Measurements from ENCODE around the gene RFX1. TPM values are rescaled to one million over a fixed set of nuclear protein-coding genes. Genes with fewer than 3 reads are reported as not detected.

Gene RFX1
- total RNA-seq, 6 experiments from 2014 or later, result 2.5 to 9.3 (median 5.7) TPM

- Histone ChIP-seq H3K27ac (no peak overlapping the region), H3K36me3 (peaks cover 0 to 3% (median 0%) of the 10 kb centered on the region in 4 donors), H3K4me3 (no peak overlapping the region), H3K4me1 (no peaks in the 10 kb centered on the region), H3K27me3 (no peaks in the 10 kb centered on the region), H3K9me3 (no peaks in the 10 kb centered on the region)
- no CpG with 5 or more reads among the region's 15 CpGs for WGBS (ENCODE audit: insufficient coverage, low coverage, low lambda C conversion rate, missing lambda C conversion rate)
- intact Hi-C loops (cut with DNase I), result no loop called here
- no peak for TF ChIP-seq POLR2A (IDR thresholded peaks at IDR 0.05)
- DNase-seq (no peak), ATAC-seq (no peak)
These were observed 25.8 kb downstream of the RFX1 start for GRCh38 chr19:13980340-13980739.

GRCh38 chr19:13979686-13980085 lies 26.4 kb downstream of the RFX1 start:
- H3K27ac ChIP-seq, result no peak overlapping the region
- H3K27me3 ChIP-seq, result no peaks in the 10 kb centered on the region
- H3K4me1 ChIP-seq, result no peaks in the 10 kb centered on the region
- intact Hi-C loops (cut with DNase I), result no loop called here
- no peaks in the 10 kb centered on the region for H3K9me3 ChIP-seq
- no peak for DNase-seq
- 60% methylated on average over 3 of the region's 12 CpGs for WGBS (ENCODE audit: insufficient coverage, low coverage, low lambda C conversion rate, missing lambda C conversion rate)
- peaks cover 0 to 3% (median 0%) of the 10 kb centered on the region in 4 donors for H3K36me3 ChIP-seq
- no peak for ATAC-seq
- no peak for TF ChIP-seq POLR2A (IDR thresholded peaks at IDR 0.05)
- no peak for TF ChIP-seq CTCF (IDR thresholded peaks at IDR 0.05)
- no peak overlapping the region for H3K4me3 ChIP-seq

GRCh38 chr19:13979244-13979615 lies 26.9 kb downstream of the RFX1 start:
- intact Hi-C loops (cut with DNase I), result no loop called here
- no peaks in the 10 kb centered on the region for H3K4me1 ChIP-seq
- no peak for TF ChIP-seq CTCF (IDR thresholded peaks at IDR 0.05)
- TF ChIP-seq POLR2A (IDR thresholded peaks at IDR 0.05), result no peak
- ATAC-seq (no peak), DNase-seq (no peak)
- H3K27me3 ChIP-seq, result no peaks in the 10 kb centered on the region
- peak overlapping the region in 2 of 3 donors; percentile 21 to 33 for H3K4me3 ChIP-seq
- H3K36me3 ChIP-seq, result peaks cover 0 to 4% (median 0%) of the 10 kb centered on the region in 4 donors
- H3K9me3 ChIP-seq, result no peaks in the 10 kb centered on the region
- WGBS (ENCODE audit: insufficient coverage, low coverage, low lambda C conversion rate, missing lambda C conversion rate), result 51% methylated on average over 3 of the region's 12 CpGs
- H3K27ac ChIP-seq, result no peak overlapping the region

- H3K4me3 ChIP-seq, result peak overlapping the region; percentile 16 to 33 (median 21)
- 71% methylated on average over 19 of the region's 74 CpGs for WGBS (ENCODE audit: insufficient coverage, low coverage, low lambda C conversion rate, missing lambda C conversion rate)
- no peaks in the 10 kb centered on the region for H3K9me3 ChIP-seq
- H3K4me1 ChIP-seq, result no peaks in the 10 kb centered on the region
- TF ChIP-seq CTCF (IDR thresholded peaks at IDR 0.05) (no peak), POLR2A (IDR thresholded peaks at IDR 0.05) (no peak)
- H3K27me3 ChIP-seq, result no peaks in the 10 kb centered on the region
- H3K36me3 ChIP-seq, result peaks cover 0 to 8% (median 2%) of the 10 kb centered on the region in 4 donors
- peak; percentile 64 to 78 (median 76) for ATAC-seq
- intact Hi-C loops (cut with DNase I), result no loop called here
- H3K27ac ChIP-seq, result no peak overlapping the region
- DNase-seq, result peak in 2 of 3 donors; percentile 70 to 71
These were observed 27.5 kb downstream of the RFX1 start for GRCh38 chr19:13978351-13979243.

- H3K4me3 ChIP-seq, result no peak overlapping the region
- H3K27me3 ChIP-seq, result no peaks in the 10 kb centered on the region
- DNase-seq (no peak), ATAC-seq (no peak)
- peaks cover 0 to 13% (median 5%) of the 10 kb centered on the region in 4 donors for H3K36me3 ChIP-seq
- no peaks in the 10 kb centered on the region for H3K9me3 ChIP-seq
- H3K27ac ChIP-seq, result no peak overlapping the region
- intact Hi-C loops (cut with DNase I), result no loop called here
- no peaks in the 10 kb centered on the region for H3K4me1 ChIP-seq
- WGBS (ENCODE audit: insufficient coverage, low coverage, low lambda C conversion rate, missing lambda C conversion rate), result 77% methylated on average over 4 of the region's 12 CpGs
- TF ChIP-seq CTCF (IDR thresholded peaks at IDR 0.05) (no peak), POLR2A (IDR thresholded peaks at IDR 0.05) (no peak)
These were observed 28.3 kb downstream of the RFX1 start for GRCh38 chr19:13977803-13978202.
